Heart left ventricle (tissue), 16 donors: ENCODE measurements around the gene ARSG. TPM values are rescaled to one million over a fixed set of nuclear protein-coding genes. Genes with fewer than 3 reads are reported as not detected.

Experiments used
- ATAC-seq, 4 donors: fragments of 200-7000 bp; cut with Tn5 transposase; one replicate each; pipeline ENCODE4 v1.9.1; 2020 to 2022; ENCODE audit warnings: moderate library complexity in 4 of 4, mild to moderate bottlenecking in 3 of 4, moderate number of reproducible peaks in 1 of 4
- DNase-seq, 5 donors: peaks; one replicate each; pipeline ENCODE4 v3.0.0-alpha.2; 2020
- H3K27ac ChIP-seq, 12 donors: fragments of 200-600 bp; sonication (generic) in 4 of 12; one replicate each; pipeline versions ENCODE4 v1.5.0 to v1.8.0; 2016 to 2022; ENCODE audit warnings: mild to moderate bottlenecking in 2 of 12
- H3K27me3 ChIP-seq, 9 donors: fragments of 200-600 bp; sonication (generic) in 2 of 9; one replicate each; pipeline versions ENCODE4 v1.5.1 to v1.8.0; 2016 to 2022; ENCODE audit warnings: mild to moderate bottlenecking in 3 of 9
- H3K36me3 ChIP-seq, 9 donors: fragments of 200-600 bp; sonication (generic) in 2 of 9; one replicate each; pipeline versions ENCODE4 v1.5.0 to v1.8.0; 2018 to 2022; ENCODE audit warnings: mild to moderate bottlenecking in 2 of 9
- H3K4me1 ChIP-seq, 12 donors: fragments of 200-600 bp; sonication (generic) in 4 of 12; one replicate each; pipeline versions ENCODE4 v1.5.0 to v1.8.0; 2016 to 2022; ENCODE audit warnings: mild to moderate bottlenecking in 3 of 12
- H3K4me3 ChIP-seq, 12 donors: fragments of 200-600 bp; sonication (generic) in 4 of 12; one replicate each; pipeline versions ENCODE4 v1.5.0 to v1.8.0; 2017 to 2022; ENCODE audit warnings: mild to moderate bottlenecking in 9 of 12, moderate library complexity in 4 of 12
- H3K9me3 ChIP-seq, 12 donors: fragments of 200-600 bp; sonication (generic) in 4 of 12; one replicate each; pipeline versions ENCODE4 v1.5.0 to v1.8.0; 2016 to 2022; ENCODE audit warnings: mild to moderate bottlenecking in 1 of 12
- POLR2A ChIP-seq, 2 donors: fragments of 450-650 bp; IDR thresholded peaks; one replicate each; pipeline ENCODE4 v1.6.1; 2017; ENCODE audit warnings: antibody characterized with exemption in 2 of 2, mild to moderate bottlenecking in 2 of 2, moderate library complexity in 2 of 2
- WGBS, 4 donors: extraction: QIAGEN DNeasy Blood & Tissue Kit in 2 of 4; methylation state at CpG; one replicate each; pipeline versions ENCODE4 v1.1.5 to v1.1.7; 2013 to 2018; 5-methylcytosine and 5-hydroxymethylcytosine counted together
- intact Hi-C, 10 donors: fragments of 100-400 bp; cut with DNase I; formaldehyde crosslinking; loops; one replicate each; pipeline versions ENCODE4 v1.11.1 to v1.14.2; 2022
- polyA plus RNA-seq, 2 donors: library from polyadenylated mRNA; stranded (reverse); fragments of 200-250 nt; gene quantifications; one replicate each; pipeline ENCODE4 v1.2.3, GENCODE V29; 2013
- total RNA-seq, 9 donors: library from RNA; depleted of rRNA in 2 of 9; stranded (reverse); fragments of >200 nt in 2 of 9; fragmentation: NEBNext Ultra II Directional in 3 of 9; extraction: Animal tissue kit (Norgen Biotek cat#: 25700) in 3 of 9; gene quantifications; one replicate each; pipeline versions ENCODE4 v1.1.0 to v1.2.4, GENCODE V29; 2016 to 2023
- TF ChIP-seq, protein P1 (sequence below), 12 donors: fragments of 200-600 bp; sonication (generic) in 4 of 12; IDR thresholded peaks; one replicate each; pipeline versions ENCODE4 v1.5.0 to v1.8.0; 2018 to 2022; ENCODE audit warnings: antibody characterized with exemption in 12 of 12, mild to moderate bottlenecking in 5 of 12
- donor health status: ischemic (EF 13 %, LVEDD 7.1; RV severe dilation, severe dysfunction).
- donor health status: healthy with polysubstance abuse.
- donor health status: DM: no; HTN: yes; CAD: no.
- donor health status: DM: no; HTN: no; CAD: no.
- donor health status: ischemic (EF 25% LVEDD 6.9; RV normal size, moderate dysfunction).
- donor health status: ischemic (EF 25% LVEDD 5.7; RV mildly dilated, moderate dysfunction).
- donor health status: healthy.
- donor health status: DM: yes; HTN: yes; CAD: no.
- donor health status: ischemic (EF 35%, LVEDD 5.7; RV mildly dilated, moderate dysfunction).
- donor health status: nonischemic (EF 11% LVEDD 7.7; RV severe dilation, severe dysfunction).
- donor health status: DM: yes; HTN: yes; CAD: no.
- donor health status: PGD.
- donor health status: ischemic (EF 29% LVEDD 5.4; RV normal size, mild dysfunction).
- donor health status: nonischemic (EF 23%, LVEDD 6.1; RV moderate dilation, normal function).

Gene ARSG
- total and polyA plus RNA-seq, 11 donors, result 1.2 to 4.9 (median 3.3) TPM

DNA sequence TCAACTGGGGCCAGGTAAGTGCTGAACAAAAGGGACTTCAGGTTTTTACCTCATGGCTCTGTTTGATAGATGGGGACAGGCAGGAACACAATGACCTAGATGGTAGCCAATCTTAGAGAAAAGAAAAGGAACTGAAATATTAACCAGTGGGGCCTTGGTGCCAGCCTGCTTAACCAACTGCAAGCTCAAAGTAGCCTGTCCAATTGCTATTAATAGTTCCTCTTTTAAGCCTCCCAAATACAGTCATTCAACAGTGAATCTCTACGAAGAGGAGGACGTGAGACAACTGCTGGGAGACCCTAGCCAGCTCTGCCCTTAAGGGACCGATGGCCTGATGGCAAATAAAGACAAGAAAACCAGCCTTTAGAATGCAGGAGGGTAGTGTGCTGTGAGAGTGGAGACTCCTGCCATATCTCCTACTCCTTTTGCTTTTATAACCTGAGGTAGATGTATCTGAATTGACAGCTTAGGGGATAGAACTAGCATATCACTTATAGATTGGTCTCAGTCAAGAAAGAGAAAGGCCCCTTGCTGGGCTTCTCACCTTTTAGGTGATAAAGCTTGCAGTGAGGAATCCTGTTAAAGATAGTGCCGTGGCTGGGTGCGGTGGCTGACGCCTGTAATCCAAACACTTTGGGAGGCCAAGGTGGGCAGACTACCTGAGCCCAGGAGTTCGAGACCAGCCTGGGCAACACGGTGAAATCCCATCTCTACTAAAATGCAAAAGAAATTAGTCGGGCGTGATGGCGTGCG lies 28.3 kb downstream of the ARSG start:
- 82 to 85% (median 85%) methylated on average over 12 of the region's 12 CpGs for WGBS, 4 donors
- H3K4me3 ChIP-seq, result no peak overlapping the region
- peak in 3 of 4 donors; percentile 58 to 64 (median 58) for ATAC-seq
- no peak for TF ChIP-seq POLR2A (IDR thresholded peaks at IDR 0.05)
- TF ChIP-seq, protein P1, sequence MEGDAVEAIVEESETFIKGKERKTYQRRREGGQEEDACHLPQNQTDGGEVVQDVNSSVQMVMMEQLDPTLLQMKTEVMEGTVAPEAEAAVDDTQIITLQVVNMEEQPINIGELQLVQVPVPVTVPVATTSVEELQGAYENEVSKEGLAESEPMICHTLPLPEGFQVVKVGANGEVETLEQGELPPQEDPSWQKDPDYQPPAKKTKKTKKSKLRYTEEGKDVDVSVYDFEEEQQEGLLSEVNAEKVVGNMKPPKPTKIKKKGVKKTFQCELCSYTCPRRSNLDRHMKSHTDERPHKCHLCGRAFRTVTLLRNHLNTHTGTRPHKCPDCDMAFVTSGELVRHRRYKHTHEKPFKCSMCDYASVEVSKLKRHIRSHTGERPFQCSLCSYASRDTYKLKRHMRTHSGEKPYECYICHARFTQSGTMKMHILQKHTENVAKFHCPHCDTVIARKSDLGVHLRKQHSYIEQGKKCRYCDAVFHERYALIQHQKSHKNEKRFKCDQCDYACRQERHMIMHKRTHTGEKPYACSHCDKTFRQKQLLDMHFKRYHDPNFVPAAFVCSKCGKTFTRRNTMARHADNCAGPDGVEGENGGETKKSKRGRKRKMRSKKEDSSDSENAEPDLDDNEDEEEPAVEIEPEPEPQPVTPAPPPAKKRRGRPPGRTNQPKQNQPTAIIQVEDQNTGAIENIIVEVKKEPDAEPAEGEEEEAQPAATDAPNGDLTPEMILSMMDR (IDR thresholded peaks at IDR 0.05), result no peak
- H3K27me3 ChIP-seq, result no peaks in the 10 kb centered on the region
- intact Hi-C loops, result loop anchor here in 1 of 10 donors (10.0 kb wide), 1 partner anchor 45 kb away; no protein-coding TSS in a partner anchor
- H3K36me3 ChIP-seq, result no peaks in the 10 kb centered on the region
- DNase-seq, result no peak
- H3K4me1 ChIP-seq, result peaks cover 0 to 29% (median 0%) of the 10 kb centered on the region in 12 donors
- H3K27ac ChIP-seq, result no peak overlapping the region
- H3K9me3 ChIP-seq, result no peaks in the 10 kb centered on the region

GRCh38 chr17:68320311-68320865 lies 29.1 kb downstream of the ARSG start:
- no peaks in the 10 kb centered on the region for H3K36me3 ChIP-seq
- no peak overlapping the region for H3K27ac ChIP-seq
- DNase-seq (no peak), ATAC-seq (no peak)
- no peak overlapping the region for H3K4me3 ChIP-seq
- no peak for TF ChIP-seq POLR2A (IDR thresholded peaks at IDR 0.05)
- TF ChIP-seq, protein P1 (IDR thresholded peaks at IDR 0.05), result no peak
- peaks cover 0 to 21% (median 0%) of the 10 kb centered on the region in 12 donors for H3K4me1 ChIP-seq
- H3K27me3 ChIP-seq, result no peaks in the 10 kb centered on the region
- WGBS, 4 donors, result 63 to 74% (median 67%) methylated on average over 5 of the region's 5 CpGs
- no peaks in the 10 kb centered on the region for H3K9me3 ChIP-seq
- intact Hi-C loops, result no loop called here

DNA sequence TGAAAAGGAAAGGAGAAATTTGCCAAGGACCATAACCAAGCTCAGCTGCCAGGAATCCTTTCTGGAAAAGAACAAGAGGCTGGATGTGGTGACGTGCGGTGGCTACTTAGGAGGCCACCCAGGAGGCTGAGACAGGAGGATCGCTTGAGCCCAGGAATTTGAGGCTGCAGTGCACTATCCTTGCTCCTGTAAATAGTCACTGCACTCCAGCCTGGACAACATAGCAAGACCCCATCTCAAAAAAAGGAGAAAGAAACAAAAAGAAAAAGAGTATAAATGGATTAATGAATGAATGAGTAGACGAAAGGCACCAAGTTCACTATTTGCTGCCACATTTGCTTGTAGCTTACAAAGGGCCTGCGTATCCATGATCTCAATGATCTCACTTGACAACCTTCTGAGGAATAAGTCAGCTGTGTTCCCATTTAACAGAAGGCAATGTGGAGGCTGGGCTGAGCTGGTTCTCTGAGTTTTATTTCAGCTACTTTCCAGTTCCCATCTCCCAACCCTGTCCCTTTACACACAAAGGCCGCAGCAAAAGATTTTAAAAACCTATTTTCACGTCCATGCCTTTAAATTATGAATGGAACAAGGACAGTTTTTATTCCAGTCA lies 29.8 kb downstream of the ARSG start:
- Histone ChIP-seq H3K9me3 (no peaks in the 10 kb centered on the region), H3K4me1 (peaks cover 0 to 19% (median 0%) of the 10 kb centered on the region in 12 donors), H3K36me3 (no peaks in the 10 kb centered on the region), H3K27me3 (no peaks in the 10 kb centered on the region), H3K4me3 (no peak overlapping the region), H3K27ac (no peak overlapping the region)
- ATAC-seq, result no peak
- no peak for DNase-seq
- 94 to 99% (median 97%) methylated on average over 7 of the region's 7 CpGs for WGBS, 4 donors
- TF ChIP-seq, protein P1 (IDR thresholded peaks at IDR 0.05), result no peak
- no peak for TF ChIP-seq POLR2A (IDR thresholded peaks at IDR 0.05)
- intact Hi-C loops, result no loop called here

- ATAC-seq (no peak), DNase-seq (no peak)
- Histone ChIP-seq H3K4me3 (no peak overlapping the region), H3K27me3 (no peaks in the 10 kb centered on the region), H3K27ac (no peak overlapping the region), H3K9me3 (no peaks in the 10 kb centered on the region), H3K4me1 (peaks cover 0 to 19% (median 0%) of the 10 kb centered on the region in 12 donors), H3K36me3 (no peaks in the 10 kb centered on the region)
- TF ChIP-seq, protein P1 (IDR thresholded peaks at IDR 0.05), result no peak
- TF ChIP-seq POLR2A (IDR thresholded peaks at IDR 0.05), result no peak
- whole genome bisulfite sequencing, 4 donors, result 86 to 94% (median 89%) methylated on average over 4 of the region's 4 CpGs
- intact Hi-C loops, result no loop called here
Measured at GRCh38 chr17:68321556-68321954, 30.3 kb downstream of the ARSG start.
